Activated CD4-positive, alpha-beta T cell treated with anti-CD3 and anti-CD28 coated beads for 36 hours (primary cell): Measurements from ENCODE around the gene TBC1D22B. TPM values are rescaled to one million over a fixed set of nuclear protein-coding genes. Genes with fewer than 3 reads are reported as not detected.

ENCODE experiments used
- ATAC-seq: fragments of 200-7000 bp; cut with Tn5 transposase; one replicate; pipeline ENCODE4 v1.10.0; 2021; ENCODE audit warnings: mild to moderate bottlenecking, moderate library complexity
- CTCF ChIA-PET: fragments of 350-600 bp; sonication (Branson Sonifier 250); formaldehyde crosslinking; loops from one replicate; lab custom pipeline; 2021; ENCODE audit warnings: antibody characterized with exemption; lab: Charles Lee
- POLR2A ChIA-PET: fragments of 350-600 bp; sonication (Branson Sonifier 250); formaldehyde crosslinking; loops from one replicate; lab custom pipeline; 2021; ENCODE audit warnings: antibody characterized with exemption, inconsistent platforms; lab: Charles Lee
- DNase-seq: peaks from one replicate; pipeline ENCODE4 v3.0.0-alpha.2; 2020
- H3K27ac Mint-ChIP-seq: one replicate; pipeline ENCODE4 v1.8.0; 2021; ENCODE audit warnings: mixed read lengths
- H3K27me3 Mint-ChIP-seq: one replicate; pipeline ENCODE4 v1.8.0; 2021; ENCODE audit warnings: mixed read lengths
- H3K36me3 Mint-ChIP-seq: one replicate; pipeline ENCODE4 v1.8.0; 2021; ENCODE audit warnings: low read depth, mixed read lengths
- H3K4me1 Mint-ChIP-seq: one replicate; pipeline ENCODE4 v1.8.0; 2021; ENCODE audit warnings: mixed read lengths
- H3K4me3 Mint-ChIP-seq: one replicate; pipeline ENCODE4 v1.8.0; 2021; ENCODE audit warnings: mild to moderate bottlenecking, moderate library complexity, mixed read lengths
- H3K9me3 Mint-ChIP-seq: one replicate; pipeline ENCODE4 v1.8.0; 2021; ENCODE audit warnings: low read depth, mixed read lengths
- intact Hi-C, 2 experiments: fragments of 100-400 bp; cut with DNase I in 1 of 2; cut with micrococcal nuclease in 1 of 2; formaldehyde crosslinking; loops; one replicate each; pipeline versions ENCODE4 v1.14.2 to v1.15.1; 2022 to 2024; cut with DNase I, micrococcal nuclease
- total RNA-seq, 2 experiments: library from RNA; stranded (reverse); gene quantifications; one replicate each; pipeline ENCODE4 v1.2.3, GENCODE V29; 2021

The TBC1D22B gene
- total RNA-seq, 2 experiments from 2014 or later, result 14.9 to 17.0 TPM

GRCh38 chr6:37239950-37240713 is 17.4 kb upstream of the TBC1D22B start:
- Mint-ChIP-seq H3K27ac (peak overlapping the region; percentile 84), H3K9me3 (peaks cover 1% of the 10 kb centered on the region), H3K27me3 (no peaks in the 10 kb centered on the region), H3K36me3 (no peaks in the 10 kb centered on the region), H3K4me3 (peak overlapping the region; percentile 19), H3K4me1 (peaks cover 46% of the 10 kb centered on the region)
- POLR2A ChIA-PET, result interaction anchor here (0.5 to 1.3 kb wide), 9 partner anchors 18 to 84 kb away, joined by 3 to 7 read pairs (median 3); partner anchors contain the start of genes TBC1D22B and TMEM217
- CTCF ChIA-PET, result interaction anchor here (0.5 to 1.4 kb wide), 8 partner anchors 14 to 389 kb away, joined by 3 to 7 read pairs (median 3); partner anchors contain the start of genes TBC1D22B and TMEM217
- intact Hi-C loops, result loop anchor here (1.0 to 5.0 kb wide), 7 partner anchors 17 to 1043 kb away; partner anchors contain the start of genes TBC1D22B (in 2 of the 2) and BRPF3 (in 1 of the 2)
- peak; percentile 90 for DNase-seq
- ATAC-seq, result peak; percentile 92

GRCh38 chr6:37241131-37241530 is 16.4 kb upstream of the TBC1D22B start:
- Mint-ChIP-seq H3K36me3 (no peaks in the 10 kb centered on the region), H3K27ac (no peak overlapping the region), H3K4me3 (no peak overlapping the region), H3K4me1 (peaks cover 46% of the 10 kb centered on the region), H3K9me3 (peaks cover 1% of the 10 kb centered on the region), H3K27me3 (peaks cover 2% of the 10 kb centered on the region)
- intact Hi-C loops, result loop anchor here in 1 of 2 experiments (5.0 kb wide), 1 partner anchor 1044 kb away; the partner anchor contains the start of gene BRPF3
- no peak for ATAC-seq
- ChIA-PET CTCF (interaction anchor here (0.6 to 1.0 kb wide), 3 partner anchors 19 to 93 kb away, joined by 3 to 4 read pairs (median 3); no protein-coding TSS in a partner anchor), POLR2A (interaction anchor here (1.8 kb wide), 1 partner anchor 17 kb away, joined by 4 read pairs; the partner anchor contains the start of genes TBC1D22B and TMEM217)
- no peak for DNase-seq

- no peak for DNase-seq
- H3K4me3 Mint-ChIP-seq, result no peak overlapping the region
- CTCF ChIA-PET, result interaction anchor here (0.8 to 1.4 kb wide), 7 partner anchors 9 to 223 kb away, joined by 3 to 5 read pairs (median 3); partner anchors contain the start of gene TBC1D22B
- intact Hi-C loops, result loop anchor here in 1 of 2 experiments (5.0 kb wide), 1 partner anchor 1045 kb away; the partner anchor contains the start of gene BRPF3
- peaks cover 44% of the 10 kb centered on the region for H3K4me1 Mint-ChIP-seq
- H3K27me3 Mint-ChIP-seq, result peaks cover 2% of the 10 kb centered on the region
- no peaks in the 10 kb centered on the region for H3K36me3 Mint-ChIP-seq
- POLR2A ChIA-PET, result interaction anchor here (1.8 kb wide), 1 partner anchor 16 kb away, joined by 4 read pairs; the partner anchor contains the start of genes TBC1D22B and TMEM217
- H3K27ac Mint-ChIP-seq, result peak overlapping the region; percentile 38
- ATAC-seq, result no peak
- peaks cover 1% of the 10 kb centered on the region for H3K9me3 Mint-ChIP-seq
These were observed 15.7 kb upstream of the TBC1D22B start for GRCh38 chr6:37241775-37242428.

GRCh38 chr6:37242429-37243052 is 15.0 kb upstream of the TBC1D22B start:
- peak; percentile 18 for ATAC-seq
- Mint-ChIP-seq H3K27me3 (peaks cover 3% of the 10 kb centered on the region), H3K36me3 (no peaks in the 10 kb centered on the region), H3K9me3 (peaks cover 1% of the 10 kb centered on the region), H3K4me3 (no peak overlapping the region), H3K27ac (peak overlapping the region; percentile 38), H3K4me1 (peaks cover 39% of the 10 kb centered on the region)
- intact Hi-C loops, result loop anchor here in 1 of 2 experiments (5.0 kb wide), 1 partner anchor 1045 kb away; the partner anchor contains the start of gene BRPF3
- ChIA-PET POLR2A (interaction anchor here (1.8 kb wide), 1 partner anchor 15 kb away, joined by 4 read pairs; the partner anchor contains the start of genes TBC1D22B and TMEM217), CTCF (interaction anchor here (0.7 to 1.4 kb wide), 6 partner anchors 9 to 230 kb away, joined by 3 to 5 read pairs (median 3); partner anchors contain the start of gene TBC1D22B)
- peak; percentile 55 for DNase-seq

- H3K27me3 Mint-ChIP-seq, result peaks cover 3% of the 10 kb centered on the region
- peaks cover 1% of the 10 kb centered on the region for H3K9me3 Mint-ChIP-seq
- ChIA-PET POLR2A (no interaction called here), CTCF (interaction anchor here (0.7 to 1.3 kb wide), 4 partner anchors 14 to 229 kb away, joined by 3 to 5 read pairs (median 3); partner anchors contain the start of gene TBC1D22B)
- H3K4me1 Mint-ChIP-seq, result peaks cover 36% of the 10 kb centered on the region
- H3K36me3 Mint-ChIP-seq, result no peaks in the 10 kb centered on the region
- intact Hi-C loops, result loop anchor here in 1 of 2 experiments (5.0 kb wide), 1 partner anchor 1046 kb away; the partner anchor contains the start of gene BRPF3
- no peak overlapping the region for H3K27ac Mint-ChIP-seq
- ATAC-seq (no peak), DNase-seq (no peak)
- no peak overlapping the region for H3K4me3 Mint-ChIP-seq
These were observed 14.3 kb upstream of the TBC1D22B start for GRCh38 chr6:37243131-37243815.

- no peaks in the 10 kb centered on the region for H3K36me3 Mint-ChIP-seq
- CTCF ChIA-PET, result interaction anchor here (0.7 kb wide), 1 partner anchor 485 kb away, joined by 4 read pairs; no protein-coding TSS in a partner anchor
- POLR2A ChIA-PET, result no interaction called here
- intact Hi-C loops, result loop anchor here in 1 of 2 experiments (5.0 kb wide), 1 partner anchor 1047 kb away; the partner anchor contains the start of gene BRPF3
- peaks cover 1% of the 10 kb centered on the region for H3K9me3 Mint-ChIP-seq
- H3K27ac Mint-ChIP-seq, result no peak overlapping the region
- peaks cover 5% of the 10 kb centered on the region for H3K27me3 Mint-ChIP-seq
- no peak for DNase-seq
- peaks cover 33% of the 10 kb centered on the region for H3K4me1 Mint-ChIP-seq
- ATAC-seq, result no peak
- no peak overlapping the region for H3K4me3 Mint-ChIP-seq
These were observed 13.7 kb upstream of the TBC1D22B start for GRCh38 chr6:37243816-37244370.

- Mint-ChIP-seq H3K27ac (no peak overlapping the region), H3K36me3 (no peaks in the 10 kb centered on the region), H3K4me1 (peaks cover 30% of the 10 kb centered on the region), H3K4me3 (no peak overlapping the region), H3K27me3 (peaks cover 5% of the 10 kb centered on the region), H3K9me3 (no peaks in the 10 kb centered on the region)
- ChIA-PET CTCF (interaction anchor here (0.7 kb wide), 1 partner anchor 486 kb away, joined by 4 read pairs; no protein-coding TSS in a partner anchor), POLR2A (no interaction called here)
- ATAC-seq (no peak), DNase-seq (no peak)
- intact Hi-C loops, result loop anchor here in 1 of 2 experiments (5.0 kb wide), 1 partner anchor 1047 kb away; the partner anchor contains the start of gene BRPF3
These were observed 12.9 kb upstream of the TBC1D22B start for GRCh38 chr6:37244430-37245310.

GRCh38 chr6:37251211-37251780 is 6.3 kb upstream of the TBC1D22B start:
- Mint-ChIP-seq H3K27me3 (peaks cover 3% of the 10 kb centered on the region), H3K4me1 (peaks cover 2% of the 10 kb centered on the region), H3K36me3 (no peaks in the 10 kb centered on the region), H3K9me3 (no peaks in the 10 kb centered on the region), H3K4me3 (no peak overlapping the region), H3K27ac (no peak overlapping the region)
- intact Hi-C loops, result no loop called here
- ChIA-PET POLR2A (no interaction called here), CTCF (interaction anchor here (0.9 kb wide), 1 partner anchor 9 kb away, joined by 5 read pairs; no protein-coding TSS in a partner anchor)
- DNase-seq (no peak), ATAC-seq (no peak)

GRCh38 chr6:37253486-37254007 is 4.0 kb upstream of the TBC1D22B start:
- H3K27me3 Mint-ChIP-seq, result peaks cover under 1% of the 10 kb centered on the region
- ChIA-PET POLR2A (no interaction called here), CTCF (interaction anchor here (0.8 to 1.2 kb wide), 2 partner anchors 91 to 234 kb away, joined by 3 read pairs; no protein-coding TSS in a partner anchor)
- no peak overlapping the region for H3K4me3 Mint-ChIP-seq
- H3K36me3 Mint-ChIP-seq, result peaks cover 1% of the 10 kb centered on the region
- no peaks in the 10 kb centered on the region for H3K9me3 Mint-ChIP-seq
- no peak overlapping the region for H3K27ac Mint-ChIP-seq
- DNase-seq, result no peak
- peaks cover 12% of the 10 kb centered on the region for H3K4me1 Mint-ChIP-seq
- no peak for ATAC-seq
- intact Hi-C loops, result no loop called here
